GM12878 (cell line): Measurements from ENCODE around the gene SETD2. TPM values are rescaled to one million over a fixed set of nuclear protein-coding genes. Genes with fewer than 3 reads are reported as not detected.

Experiments used
- SRF ChIP-seq, 2 experiments: IDR thresholded peaks; 2 replicates each; pipeline ENCODE4 v1.6.1; 2011; ENCODE audit warnings: low read depth in 2 of 2, low read length in 2 of 2, mild to moderate bottlenecking in 1 of 2, moderate library complexity in 1 of 2
- ZBED1 ChIP-seq: IDR thresholded peaks from 2 replicates; pipeline ENCODE4 v1.6.1; 2016; ENCODE audit warnings: borderline replicate concordance
- polyA plus RNA-seq, 11 experiments: library from polyadenylated mRNA; depleted of rRNA in 4 of 11; unstranded in 6 of 11; stranded (reverse) in 5 of 11; fragments of >200 nt; fragmentation: Nextera tagmentation in 4 of 11; fragmentation: Illumina TruSeq in 1 of 11; extraction: Ambion mirVana in 4 of 11; extraction: Trizol in 1 of 11; gene quantifications; 1 replicate in 1 of 11; 2 replicates in 10 of 11; pipeline versions ENCODE4 v1.2.1 to v1.2.3, GENCODE V29; 2011 to 2016; ENCODE audit warnings: inconsistent platforms in 2 of 11, missing spikeins in 2 of 11, low read depth in 1 of 11
- total RNA-seq, 4 experiments: library from RNA; depleted of rRNA in 3 of 4; stranded (reverse); fragments of >200 nt in 3 of 4; fragmentation: Illumina TruSeq in 1 of 4; extraction: Trizol in 1 of 4; gene quantifications; 2 replicates each; pipeline versions ENCODE4 v1.2.1 to v1.2.3, GENCODE V29; 2013 to 2021
- TF ChIP-seq, protein P1 (sequence below): fragments of 150-350 bp; IDR thresholded peaks from 2 replicates; pipeline ENCODE4 v1.6.1; 2016; ENCODE audit warnings: low read depth, low read length
- TF ChIP-seq, protein P2 (sequence below): fragments of 450-650 bp; IDR thresholded peaks from 2 replicates; pipeline ENCODE4 v1.6.1; 2017; ENCODE audit warnings: mild to moderate bottlenecking, moderate library complexity

Gene SETD2
- total and polyA plus RNA-seq, 10 of the 15 experiments (the other 5 are each of a cell fraction or from before 2014, with no cell fraction given): 8.4 to 44.9 (median 24.5) TPM

DNA sequence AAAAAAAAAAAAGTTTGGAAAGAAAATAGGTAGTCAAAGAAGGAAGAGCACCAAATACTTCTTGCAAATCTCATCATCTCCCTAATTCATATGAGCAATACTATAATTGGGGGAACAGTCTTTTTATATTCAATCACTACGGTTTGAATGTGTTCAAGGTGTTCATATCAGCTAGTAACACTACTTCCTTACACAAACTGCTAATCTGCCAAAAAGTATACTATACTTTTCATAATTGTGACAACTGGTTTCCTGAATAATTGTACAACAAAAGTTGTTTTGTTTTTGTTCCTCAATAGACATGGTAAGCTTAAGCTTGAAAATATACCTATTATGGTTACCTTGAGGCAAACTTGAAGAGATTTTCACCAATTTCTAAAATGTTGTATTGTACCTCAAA lies 12.1 kb downstream of the SETD2 start (continued):
- TF ChIP-seq SRF (IDR thresholded peaks at IDR 0.05; ENCODE audit: low read depth in 2 of 2, low read length in 2 of 2) (no peak), ZBED1 (no peak)
- TF ChIP-seq, protein P1, sequence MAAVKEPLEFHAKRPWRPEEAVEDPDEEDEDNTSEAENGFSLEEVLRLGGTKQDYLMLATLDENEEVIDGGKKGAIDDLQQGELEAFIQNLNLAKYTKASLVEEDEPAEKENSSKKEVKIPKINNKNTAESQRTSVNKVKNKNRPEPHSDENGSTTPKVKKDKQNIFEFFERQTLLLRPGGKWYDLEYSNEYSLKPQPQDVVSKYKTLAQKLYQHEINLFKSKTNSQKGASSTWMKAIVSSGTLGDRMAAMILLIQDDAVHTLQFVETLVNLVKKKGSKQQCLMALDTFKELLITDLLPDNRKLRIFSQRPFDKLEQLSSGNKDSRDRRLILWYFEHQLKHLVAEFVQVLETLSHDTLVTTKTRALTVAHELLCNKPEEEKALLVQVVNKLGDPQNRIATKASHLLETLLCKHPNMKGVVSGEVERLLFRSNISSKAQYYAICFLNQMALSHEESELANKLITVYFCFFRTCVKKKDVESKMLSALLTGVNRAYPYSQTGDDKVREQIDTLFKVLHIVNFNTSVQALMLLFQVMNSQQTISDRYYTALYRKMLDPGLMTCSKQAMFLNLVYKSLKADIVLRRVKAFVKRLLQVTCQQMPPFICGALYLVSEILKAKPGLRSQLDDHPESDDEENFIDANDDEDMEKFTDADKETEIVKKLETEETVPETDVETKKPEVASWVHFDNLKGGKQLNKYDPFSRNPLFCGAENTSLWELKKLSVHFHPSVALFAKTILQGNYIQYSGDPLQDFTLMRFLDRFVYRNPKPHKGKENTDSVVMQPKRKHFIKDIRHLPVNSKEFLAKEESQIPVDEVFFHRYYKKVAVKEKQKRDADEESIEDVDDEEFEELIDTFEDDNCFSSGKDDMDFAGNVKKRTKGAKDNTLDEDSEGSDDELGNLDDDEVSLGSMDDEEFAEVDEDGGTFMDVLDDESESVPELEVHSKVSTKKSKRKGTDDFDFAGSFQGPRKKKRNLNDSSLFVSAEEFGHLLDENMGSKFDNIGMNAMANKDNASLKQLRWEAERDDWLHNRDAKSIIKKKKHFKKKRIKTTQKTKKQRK: no peak
- TF ChIP-seq, protein P2, sequence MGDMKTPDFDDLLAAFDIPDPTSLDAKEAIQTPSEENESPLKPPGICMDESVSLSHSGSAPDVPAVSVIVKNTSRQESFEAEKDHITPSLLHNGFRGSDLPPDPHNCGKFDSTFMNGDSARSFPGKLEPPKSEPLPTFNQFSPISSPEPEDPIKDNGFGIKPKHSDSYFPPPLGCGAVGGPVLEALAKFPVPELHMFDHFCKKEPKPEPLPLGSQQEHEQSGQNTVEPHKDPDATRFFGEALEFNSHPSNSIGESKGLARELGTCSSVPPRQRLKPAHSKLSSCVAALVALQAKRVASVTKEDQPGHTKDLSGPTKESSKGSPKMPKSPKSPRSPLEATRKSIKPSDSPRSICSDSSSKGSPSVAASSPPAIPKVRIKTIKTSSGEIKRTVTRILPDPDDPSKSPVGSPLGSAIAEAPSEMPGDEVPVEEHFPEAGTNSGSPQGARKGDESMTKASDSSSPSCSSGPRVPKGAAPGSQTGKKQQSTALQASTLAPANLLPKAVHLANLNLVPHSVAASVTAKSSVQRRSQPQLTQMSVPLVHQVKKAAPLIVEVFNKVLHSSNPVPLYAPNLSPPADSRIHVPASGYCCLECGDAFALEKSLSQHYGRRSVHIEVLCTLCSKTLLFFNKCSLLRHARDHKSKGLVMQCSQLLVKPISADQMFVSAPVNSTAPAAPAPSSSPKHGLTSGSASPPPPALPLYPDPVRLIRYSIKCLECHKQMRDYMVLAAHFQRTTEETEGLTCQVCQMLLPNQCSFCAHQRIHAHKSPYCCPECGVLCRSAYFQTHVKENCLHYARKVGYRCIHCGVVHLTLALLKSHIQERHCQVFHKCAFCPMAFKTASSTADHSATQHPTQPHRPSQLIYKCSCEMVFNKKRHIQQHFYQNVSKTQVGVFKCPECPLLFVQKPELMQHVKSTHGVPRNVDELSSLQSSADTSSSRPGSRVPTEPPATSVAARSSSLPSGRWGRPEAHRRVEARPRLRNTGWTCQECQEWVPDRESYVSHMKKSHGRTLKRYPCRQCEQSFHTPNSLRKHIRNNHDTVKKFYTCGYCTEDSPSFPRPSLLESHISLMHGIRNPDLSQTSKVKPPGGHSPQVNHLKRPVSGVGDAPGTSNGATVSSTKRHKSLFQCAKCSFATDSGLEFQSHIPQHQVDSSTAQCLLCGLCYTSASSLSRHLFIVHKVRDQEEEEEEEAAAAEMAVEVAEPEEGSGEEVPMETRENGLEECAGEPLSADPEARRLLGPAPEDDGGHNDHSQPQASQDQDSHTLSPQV: no peak
